Erythroblast (primary cell): Measurements from ENCODE around the gene KAZN.

ENCODE experiments used
- GATA1 ChIP-seq: IDR thresholded peaks from 2 replicates; pipeline ENCODE4 v1.6.1; 2011; ENCODE audit warnings: low read depth, mild to moderate bottlenecking, control low read depth, low read length, moderate library complexity
- POLR2A ChIP-seq: IDR thresholded peaks from 2 replicates; pipeline ENCODE4 v1.6.1; 2011; ENCODE audit warnings: mild to moderate bottlenecking, low read length

DNA sequence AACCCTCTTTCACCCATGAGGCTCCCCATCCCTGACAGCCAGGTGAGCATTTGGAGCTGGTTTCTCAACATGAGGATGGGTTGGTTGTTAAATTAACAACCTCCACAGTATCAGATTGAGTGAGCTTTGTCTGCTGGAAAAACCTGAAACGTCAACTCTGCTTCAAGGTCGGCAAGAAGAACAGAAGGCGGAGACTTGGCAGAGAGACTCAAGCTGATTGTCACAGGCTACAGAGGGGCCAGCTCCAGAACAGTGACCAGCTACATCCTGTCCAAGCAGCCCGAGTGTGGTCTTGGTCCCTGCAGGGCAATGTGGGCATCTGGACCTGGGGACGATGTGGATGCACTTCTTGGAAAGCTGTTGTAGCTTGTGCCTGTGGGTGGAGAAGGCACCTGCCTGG, 518.5 kb downstream of the KAZN start:
- TF ChIP-seq POLR2A: no peak
- TF ChIP-seq GATA1: no peak
